CD4-positive, alpha-beta T cell treated with Interleukin-17A for 1 hour (primary cell): ENCODE results near the gene MISP.

ENCODE experiments used
- DNase-seq: peaks from one replicate; pipeline ENCODE4 v3.0.0-alpha.2; 2020

Gene MISP

DNA sequence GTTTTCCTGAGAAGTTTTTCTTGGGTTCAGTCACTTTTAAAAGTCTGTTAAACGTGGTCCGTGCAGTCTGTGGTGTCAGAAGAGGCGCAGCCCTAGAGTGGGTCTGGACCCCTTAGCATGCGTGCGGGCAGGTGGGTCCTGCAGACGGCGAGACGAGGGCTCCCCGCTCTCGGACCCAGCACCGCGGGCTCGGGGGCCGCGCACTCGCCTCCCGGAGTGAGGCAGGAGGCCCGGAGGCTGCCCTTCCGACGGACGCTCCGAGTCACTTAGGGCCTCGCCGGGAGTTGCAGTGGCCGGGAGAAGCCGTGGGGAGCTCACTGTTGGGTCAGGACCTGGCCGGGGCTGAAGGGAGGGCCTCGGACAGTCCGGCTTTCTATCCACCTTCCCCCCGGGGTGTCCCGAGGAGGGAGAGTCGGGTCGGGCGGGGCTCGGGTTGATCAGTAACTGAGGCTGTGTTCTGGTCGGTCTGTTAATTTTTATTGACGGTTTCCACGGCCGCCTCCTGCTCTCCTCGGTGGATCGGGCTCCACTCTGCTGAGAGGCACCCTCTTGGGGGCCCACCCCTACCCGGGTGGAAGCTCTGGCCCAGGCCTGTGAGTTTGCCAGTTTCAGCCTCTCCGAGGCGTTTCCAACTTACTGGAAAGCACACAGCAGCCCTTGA lies 47.6 kb downstream of the MISP start:
- no peak for DNase-seq

DNA sequence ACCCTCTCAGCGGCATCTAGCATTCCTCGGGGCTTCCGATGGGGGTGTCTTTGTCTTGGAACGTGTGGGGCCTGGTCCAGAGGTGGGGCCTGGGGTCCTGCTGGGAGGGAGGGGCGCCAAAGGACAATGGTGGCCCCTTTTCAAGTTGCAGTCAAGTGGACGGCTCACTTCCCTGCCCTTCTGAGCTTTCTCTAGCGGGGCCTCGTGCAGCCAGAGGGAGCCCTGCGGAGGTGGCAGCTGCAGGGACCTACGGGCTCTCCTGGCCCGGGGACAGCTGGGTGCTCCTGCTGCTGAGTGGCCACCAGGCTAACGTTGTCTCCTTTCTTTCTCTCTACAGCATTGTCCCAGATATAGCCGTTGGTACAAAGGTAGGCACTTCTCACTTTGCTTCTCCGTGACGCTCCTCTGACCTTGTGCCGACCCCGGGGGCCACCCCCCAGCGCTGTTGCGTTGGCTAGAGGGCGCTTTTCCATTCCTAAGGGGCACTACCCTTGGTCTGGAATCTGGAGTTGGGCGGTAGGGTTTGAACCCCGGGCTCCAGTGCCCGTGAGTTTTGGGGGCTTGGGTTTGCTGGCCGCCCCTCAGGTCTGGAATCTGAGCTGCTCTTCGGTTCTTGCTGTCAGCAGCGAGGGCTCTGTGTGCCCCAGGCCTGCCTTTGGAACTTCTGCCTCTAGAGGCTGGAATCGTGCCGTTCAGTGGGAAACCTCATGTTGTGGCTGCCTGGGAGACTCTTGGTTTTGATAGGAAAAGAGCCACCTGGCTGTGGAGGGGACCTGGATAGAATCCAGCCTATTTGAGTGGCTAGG lies 48.4 kb downstream of the MISP start:
- DNase-seq = no peak

GRCh38 chr19:800360-801029 lies 49.6 kb downstream of the MISP start:
- no peak for DNase-seq

GRCh38 chr19:801030-801860 lies 50.3 kb downstream of the MISP start:
- DNase-seq = peak; percentile 39

DNA sequence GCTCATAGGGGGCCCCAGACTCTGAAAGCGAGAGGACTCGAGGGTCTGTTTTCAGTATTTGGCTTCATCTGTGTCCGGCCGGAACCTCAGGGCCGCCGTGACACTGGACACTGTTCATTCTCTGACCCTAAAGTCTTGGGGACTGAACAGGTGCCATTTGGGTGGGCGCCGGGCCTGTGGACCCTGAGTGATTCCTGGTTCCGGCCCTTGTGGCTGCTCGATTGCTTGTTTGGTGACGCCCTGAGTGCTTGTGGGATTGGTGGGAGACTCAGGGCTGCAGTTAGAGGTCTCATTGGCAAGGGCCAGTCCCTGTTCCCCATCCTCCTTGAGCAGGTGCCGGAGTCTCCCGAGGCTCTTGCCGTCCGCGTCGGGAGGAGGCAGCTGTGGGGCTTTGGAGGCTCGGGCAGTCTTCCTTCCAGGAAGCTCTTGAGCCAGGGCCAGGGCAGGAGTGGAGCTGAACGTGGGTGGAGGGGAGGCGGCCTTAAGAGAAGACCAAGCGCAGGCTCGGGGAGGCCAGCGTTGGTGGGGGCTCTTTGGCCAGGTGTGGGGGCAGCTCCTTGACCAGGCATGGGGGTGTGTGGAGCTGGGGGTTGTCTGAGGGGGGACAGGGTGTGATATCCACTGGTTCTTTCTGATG lies 51.1 kb downstream of the MISP start:
- no peak for DNase-seq

DNA sequence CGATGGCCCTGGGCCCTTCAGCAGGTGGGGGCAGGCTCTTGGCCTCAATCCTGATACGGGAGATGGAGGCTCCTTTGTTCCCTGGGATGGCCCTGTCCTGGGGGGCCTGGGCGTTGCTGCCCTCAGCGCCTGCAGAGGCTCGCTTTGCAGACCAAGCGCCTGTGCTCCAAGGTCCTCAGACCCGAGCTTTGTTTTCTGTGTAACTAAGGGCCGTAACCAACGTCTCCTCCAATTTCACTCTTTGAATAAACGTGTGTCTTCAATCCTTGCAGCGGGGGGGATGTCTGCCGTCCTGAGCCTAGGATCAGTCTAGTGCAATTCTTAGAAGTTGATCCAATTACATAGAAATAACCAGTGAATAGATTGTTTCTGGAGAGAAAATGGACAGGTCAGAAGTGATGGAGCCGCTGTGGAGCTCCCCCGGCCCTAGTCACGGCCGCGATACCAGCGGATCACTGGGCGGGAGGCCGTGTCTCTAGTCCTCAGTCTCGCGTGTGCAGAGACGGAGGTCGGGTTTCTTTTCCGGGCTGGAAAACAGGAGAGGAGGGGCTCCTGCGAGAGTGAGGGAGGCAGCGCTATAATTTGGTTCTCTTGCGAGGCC lies 51.7 kb downstream of the MISP start:
- DNase-seq = no peak

DNA sequence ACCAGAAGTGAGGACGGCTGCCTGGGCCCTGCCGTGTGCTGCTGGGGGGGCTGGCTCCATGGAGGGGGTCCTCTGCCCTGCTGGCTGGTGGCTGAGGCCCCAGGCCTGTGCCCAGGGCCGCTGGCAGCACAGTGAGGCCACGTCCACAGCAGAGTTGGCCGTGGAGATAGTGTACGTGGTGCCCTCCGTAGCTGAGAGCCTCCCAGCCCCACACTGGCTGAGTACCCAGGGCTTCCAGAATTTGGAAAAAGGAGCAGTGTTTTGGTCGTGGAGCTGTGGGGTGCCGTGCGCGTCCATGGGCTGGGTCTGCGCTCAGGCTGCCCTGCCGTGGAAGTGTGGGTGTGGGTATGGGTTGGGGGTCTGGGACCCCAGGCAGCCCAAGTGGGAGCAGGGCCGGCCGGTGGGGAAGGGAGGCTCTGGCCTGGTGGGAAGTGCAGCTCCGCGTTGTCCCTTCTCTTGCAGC lies 52.2 kb downstream of the MISP start:
- DNase-seq = no peak

DNA sequence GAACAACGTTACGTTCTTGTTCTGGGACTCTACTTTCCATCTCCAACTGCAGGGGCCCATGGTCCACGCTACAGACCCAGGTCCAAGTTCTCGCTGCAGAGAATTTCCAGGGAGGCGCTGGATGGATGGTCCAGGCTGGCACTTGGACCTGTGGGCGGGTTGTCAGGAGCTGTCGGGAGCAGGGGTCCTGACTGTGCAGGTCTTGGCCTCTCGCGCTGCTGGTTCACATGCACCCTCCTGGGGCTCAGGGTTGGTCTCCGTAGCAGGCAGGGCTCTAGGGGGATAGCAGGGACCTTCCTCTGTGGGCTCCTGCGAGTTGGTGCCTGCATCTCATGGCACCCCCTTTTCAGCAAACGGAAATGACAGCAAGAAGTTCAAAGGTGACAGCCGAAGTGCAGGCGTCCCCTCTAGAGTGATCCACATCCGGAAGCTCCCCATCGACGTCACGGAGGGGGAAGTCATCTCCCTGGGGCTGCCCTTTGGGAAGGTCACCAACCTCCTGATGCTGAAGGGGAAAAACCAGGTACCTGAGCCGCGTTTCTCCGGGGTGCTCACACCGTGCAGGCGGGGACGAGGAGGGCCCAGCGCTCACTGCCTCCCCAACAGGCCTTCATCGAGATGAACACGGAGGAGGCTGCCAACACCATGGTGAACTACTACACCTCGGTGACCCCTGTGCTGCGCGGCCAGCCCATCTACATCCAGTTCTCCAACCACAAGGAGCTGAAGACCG lies 52.9 kb downstream of the MISP start:
- DNase-seq = no peak

GRCh38 chr19:804419-805165 lies 53.7 kb downstream of the MISP start:
- no peak for DNase-seq

GRCh38 chr19:805166-805551 lies 54.2 kb downstream of the MISP start:
- DNase-seq = no peak

GRCh38 chr19:805600-806550 lies 55.0 kb downstream of the MISP start:
- no peak for DNase-seq

DNA sequence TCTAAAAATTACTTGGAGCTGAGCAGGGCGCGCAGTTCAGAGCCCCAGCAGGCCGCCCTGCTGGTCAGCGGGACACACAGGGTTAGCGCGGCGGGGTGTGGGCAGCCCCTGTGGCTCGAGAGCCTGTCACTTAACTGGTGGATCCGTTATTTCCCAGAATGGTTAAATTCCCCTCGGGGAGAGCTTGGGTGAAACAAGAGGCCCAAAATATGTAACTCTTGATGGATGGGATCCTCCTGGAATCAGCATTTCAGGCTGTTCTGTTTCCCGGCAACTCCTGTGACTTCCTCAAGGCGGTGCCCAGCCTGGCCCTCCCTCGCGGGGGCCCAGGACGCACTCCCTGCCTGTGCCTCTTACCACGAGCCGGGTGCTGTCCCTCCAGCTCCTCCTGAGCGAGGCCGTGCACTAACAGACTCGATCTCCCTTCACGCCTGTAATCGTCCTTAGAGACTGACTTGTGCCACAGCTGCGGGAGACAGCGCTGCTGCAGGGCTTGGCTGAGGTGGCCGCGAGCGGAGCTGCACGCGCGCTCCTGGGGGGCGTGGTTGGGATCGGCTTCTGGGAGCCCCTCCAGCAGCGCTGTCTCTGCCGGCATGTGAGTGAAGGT lies 56.0 kb downstream of the MISP start:
- DNase-seq = no peak

DNA sequence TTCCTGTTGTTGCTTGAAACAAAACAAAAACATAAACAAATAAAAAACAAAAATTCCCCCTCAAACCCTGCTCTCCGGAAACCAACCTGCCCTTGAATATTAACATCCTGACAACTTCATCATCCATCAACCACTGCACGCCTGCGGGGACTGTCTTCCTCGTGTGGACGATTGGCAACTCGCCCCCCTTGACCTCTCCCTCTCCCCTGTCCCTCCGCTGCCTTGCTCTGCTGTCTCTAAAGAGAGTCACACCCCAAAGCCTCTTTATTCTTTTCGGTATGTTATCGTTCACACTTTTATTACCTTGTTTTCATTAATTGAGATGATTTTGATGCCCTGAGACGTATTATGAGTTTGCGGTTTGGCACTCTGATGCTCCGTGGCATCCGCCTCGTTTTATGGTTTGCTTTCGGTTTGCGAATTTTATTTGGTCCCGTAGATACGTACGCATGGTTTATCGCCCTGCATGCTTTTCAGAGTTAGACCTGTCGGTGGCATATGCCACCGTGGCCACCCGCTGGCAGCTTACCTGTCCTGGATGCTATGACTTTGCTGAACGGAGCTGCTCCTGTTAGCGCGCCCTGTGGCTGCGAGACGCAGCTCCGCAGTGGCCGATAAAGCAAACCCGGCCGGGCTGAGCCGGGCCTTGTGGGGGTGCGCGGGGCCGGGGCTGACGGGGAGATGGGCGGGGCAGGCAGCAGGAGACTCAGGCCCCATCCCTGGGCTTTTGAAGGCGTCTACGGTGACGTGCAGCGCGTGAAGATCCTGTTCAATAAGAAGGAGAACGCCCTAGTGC lies 56.9 kb downstream of the MISP start:
- DNase-seq = no peak

DNA sequence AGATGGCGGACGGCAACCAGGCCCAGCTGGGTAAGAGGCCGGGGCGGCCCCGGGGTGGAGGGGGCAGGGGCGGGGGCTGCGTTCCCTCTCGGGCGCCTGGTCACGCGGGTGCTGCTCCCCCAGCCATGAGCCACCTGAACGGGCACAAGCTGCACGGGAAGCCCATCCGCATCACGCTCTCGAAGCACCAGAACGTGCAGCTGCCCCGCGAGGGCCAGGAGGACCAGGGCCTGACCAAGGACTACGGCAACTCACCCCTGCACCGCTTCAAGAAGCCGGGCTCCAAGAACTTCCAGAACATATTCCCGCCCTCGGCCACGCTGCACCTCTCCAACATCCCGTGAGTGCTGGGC lies 57.5 kb downstream of the MISP start:
- DNase-seq = no peak

- no peak for DNase-seq
Measured at GRCh38 chr19:810077-810855, 59.4 kb downstream of the MISP start.

- DNase-seq = no peak
Measured at GRCh38 chr19:810883-811489, 60.1 kb downstream of the MISP start.

DNA sequence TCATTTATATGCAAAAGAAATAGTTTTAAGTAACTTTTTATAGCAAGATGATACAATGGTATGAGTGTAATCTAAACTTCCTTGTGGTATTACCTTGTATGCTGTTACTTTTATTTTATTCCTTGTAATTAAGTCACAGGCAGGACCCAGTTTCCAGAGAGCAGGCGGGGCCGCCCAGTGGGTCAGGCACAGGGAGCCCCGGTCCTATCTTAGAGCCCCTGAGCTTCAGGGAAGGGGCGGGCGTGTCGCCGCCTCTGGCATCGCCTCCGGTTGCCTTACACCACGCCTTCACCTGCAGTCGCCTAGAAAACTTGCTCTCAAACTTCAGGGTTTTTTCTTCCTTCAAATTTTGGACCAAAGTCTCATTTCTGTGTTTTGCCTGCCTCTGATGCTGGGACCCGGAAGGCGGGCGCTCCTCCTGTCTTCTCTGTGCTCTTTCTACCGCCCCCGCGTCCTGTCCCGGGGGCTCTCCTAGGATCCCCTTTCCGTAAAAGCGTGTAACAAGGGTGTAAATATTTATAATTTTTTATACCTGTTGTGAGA lies 60.7 kb downstream of the MISP start:
- DNase-seq = no peak
